K562 (cell line): ENCODE measurements around the gene PPP1R15B.

Experiments used
- STAT5B ChIP-seq: fragments of 250-450 bp; sonication (Bioruptor Pico); IDR thresholded peaks from 2 replicates; pipeline ENCODE4 v1.8.0; 2021; ENCODE audit warnings: mild to moderate bottlenecking, inconsistent platforms
- ZNF592 ChIP-seq: fragments of 450-650 bp; IDR thresholded peaks from 2 replicates; pipeline ENCODE4 v1.6.1; 2017; ENCODE audit warnings: antibody characterized with exemption, mild to moderate bottlenecking
- ZNF780A ChIP-seq: fragments of 250-450 bp; sonication (Bioruptor Pico); IDR thresholded peaks from 2 replicates; pipeline ENCODE4 v1.5.0; 2021; ENCODE audit warnings: mild to moderate bottlenecking
- TF ChIP-seq, protein P1 (sequence below), 3 experiments: IDR thresholded peaks in 2 of 3; conservative IDR thresholded peaks in 1 of 3; 2 replicates each; pipeline ENCODE4 v1.5.1; 2011 to 2012; ENCODE audit warnings: low read length in 3 of 3, mild to moderate bottlenecking in 3 of 3, control low read depth in 2 of 3, improper control_type of control experiment in 1 of 3, inconsistent platforms in 1 of 3, low read depth in 1 of 3, mixed read lengths in 1 of 3, moderate library complexity in 1 of 3; ENCODE audit not compliant: insufficient read depth in 2 of 3

- TF ChIP-seq ZNF780A (CRISPR knock-in tag) (no peak), ZNF592 (no peak), STAT5B (CRISPR knock-in tag) (no peak)
- TF ChIP-seq, protein P1, sequence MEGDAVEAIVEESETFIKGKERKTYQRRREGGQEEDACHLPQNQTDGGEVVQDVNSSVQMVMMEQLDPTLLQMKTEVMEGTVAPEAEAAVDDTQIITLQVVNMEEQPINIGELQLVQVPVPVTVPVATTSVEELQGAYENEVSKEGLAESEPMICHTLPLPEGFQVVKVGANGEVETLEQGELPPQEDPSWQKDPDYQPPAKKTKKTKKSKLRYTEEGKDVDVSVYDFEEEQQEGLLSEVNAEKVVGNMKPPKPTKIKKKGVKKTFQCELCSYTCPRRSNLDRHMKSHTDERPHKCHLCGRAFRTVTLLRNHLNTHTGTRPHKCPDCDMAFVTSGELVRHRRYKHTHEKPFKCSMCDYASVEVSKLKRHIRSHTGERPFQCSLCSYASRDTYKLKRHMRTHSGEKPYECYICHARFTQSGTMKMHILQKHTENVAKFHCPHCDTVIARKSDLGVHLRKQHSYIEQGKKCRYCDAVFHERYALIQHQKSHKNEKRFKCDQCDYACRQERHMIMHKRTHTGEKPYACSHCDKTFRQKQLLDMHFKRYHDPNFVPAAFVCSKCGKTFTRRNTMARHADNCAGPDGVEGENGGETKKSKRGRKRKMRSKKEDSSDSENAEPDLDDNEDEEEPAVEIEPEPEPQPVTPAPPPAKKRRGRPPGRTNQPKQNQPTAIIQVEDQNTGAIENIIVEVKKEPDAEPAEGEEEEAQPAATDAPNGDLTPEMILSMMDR (IDR thresholded peaks at IDR 0.05 in 2 of 3, conservative IDR thresholded peaks at IDR 0.05 in 1 of 3; ENCODE audit: insufficient read depth in 2 of 3, low read depth in 1 of 3, low read length in 3 of 3): no peak
These were observed 31.0 kb upstream of the PPP1R15B start for GRCh38 chr1:204442376-204443259.
